Activated CD4-positive, alpha-beta T cell treated with anti-CD3 and anti-CD28 coated beads, Interleukin-2, Interleukin-4, amounts not matched to agents 100 ng/mL and 50 ng/mL, durations not matched to agents 16 hours and 8 hours (primary cell): ENCODE measurements around the gene PPP1R17.

Experiments
- DNase-seq: peaks from one replicate; pipeline ENCODE4 v3.0.0-alpha.2; 2020; ENCODE audit warnings: low spot score

Gene PPP1R17

DNA sequence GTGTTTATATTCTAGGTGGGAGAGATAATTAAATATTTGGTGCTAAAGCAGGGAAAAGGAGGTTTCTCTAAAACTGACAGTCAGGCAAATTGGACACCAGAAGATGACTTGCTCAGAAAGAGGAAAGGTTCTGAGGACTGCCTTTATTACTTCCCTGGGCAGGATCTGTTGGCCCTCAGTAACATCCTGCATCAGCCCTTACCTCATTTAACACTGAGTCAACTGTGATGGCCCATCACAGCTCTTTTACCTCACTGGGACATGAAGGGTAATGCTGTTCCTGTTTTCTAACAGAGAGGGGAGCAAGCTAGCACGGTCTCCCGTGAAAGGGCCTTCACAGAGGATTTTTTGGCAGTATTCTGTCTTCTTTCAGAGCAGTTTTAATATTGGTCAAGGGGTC, 12.0 kb downstream of the PPP1R17 start:
- DNase-seq = no peak

GRCh38 chr7:31702354-31702753, 15.3 kb downstream of the PPP1R17 start:
- no peak for DNase-seq

DNA sequence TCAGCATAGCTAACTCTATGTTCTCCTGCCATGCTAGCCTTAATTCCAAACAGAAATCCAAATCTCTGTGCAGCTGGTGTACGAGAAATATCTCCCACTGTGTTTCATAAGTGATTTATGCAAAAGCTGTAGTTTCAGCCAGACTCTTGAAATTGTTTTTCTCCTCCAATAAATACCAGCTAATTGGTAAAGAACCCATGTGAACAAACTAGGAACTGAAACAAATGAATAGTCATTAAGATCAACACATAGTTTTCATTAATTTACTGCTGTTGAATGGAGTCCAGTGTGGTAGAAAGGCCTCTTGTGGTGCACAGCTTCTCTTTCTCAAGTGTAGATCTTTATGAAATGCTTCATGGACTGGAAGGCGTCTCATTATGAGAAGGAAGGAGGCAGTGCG, 18.4 kb downstream of the PPP1R17 start:
- DNase-seq = no peak

- no peak for DNase-seq
Observed at GRCh38 chr7:31707089-31707488, 20.1 kb downstream of the PPP1R17 start.

DNA sequence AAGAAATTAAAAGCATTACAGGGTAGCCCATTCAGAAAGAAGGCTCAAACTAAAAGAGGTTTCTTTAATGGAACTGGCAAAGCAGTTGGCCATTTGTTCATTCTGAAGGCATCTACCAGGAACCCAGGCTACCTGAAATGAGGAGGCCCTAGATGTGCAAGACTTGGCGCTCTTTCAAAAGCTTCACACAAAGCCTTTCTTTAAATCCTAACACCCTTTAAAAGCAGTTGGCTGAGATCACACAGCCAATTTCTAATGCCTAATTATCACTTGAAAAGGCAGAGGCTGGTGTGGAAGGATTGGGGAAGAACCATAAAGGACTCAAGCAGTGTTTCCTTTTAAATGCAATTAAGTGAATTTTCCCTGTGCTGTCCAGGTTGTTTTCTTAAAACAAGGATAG, 23.2 kb downstream of the PPP1R17 start:
- no peak for DNase-seq

GRCh38 chr7:31716355-31716754, 29.3 kb downstream of the PPP1R17 start:
- DNase-seq = no peak

DNA sequence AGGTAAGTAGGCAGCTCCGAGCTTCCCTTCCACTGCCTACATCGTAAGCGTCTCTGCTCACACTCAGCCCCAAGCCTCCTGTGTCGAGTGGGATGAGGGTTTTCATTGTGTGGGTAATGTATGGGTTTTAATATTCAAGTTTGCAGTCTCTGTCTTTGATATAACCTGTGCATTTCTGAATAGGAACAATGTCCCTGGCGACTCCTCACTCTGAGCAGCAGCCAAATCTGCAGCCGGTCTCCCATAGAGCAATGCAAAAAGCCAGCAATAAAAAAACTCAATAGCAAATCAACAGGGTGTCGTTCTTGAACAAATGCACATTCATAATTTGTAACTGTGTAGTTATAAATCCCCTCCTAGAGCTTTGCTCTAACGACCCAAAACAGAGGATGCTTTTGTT, 33.4 kb downstream of the PPP1R17 start:
- no peak for DNase-seq

DNA sequence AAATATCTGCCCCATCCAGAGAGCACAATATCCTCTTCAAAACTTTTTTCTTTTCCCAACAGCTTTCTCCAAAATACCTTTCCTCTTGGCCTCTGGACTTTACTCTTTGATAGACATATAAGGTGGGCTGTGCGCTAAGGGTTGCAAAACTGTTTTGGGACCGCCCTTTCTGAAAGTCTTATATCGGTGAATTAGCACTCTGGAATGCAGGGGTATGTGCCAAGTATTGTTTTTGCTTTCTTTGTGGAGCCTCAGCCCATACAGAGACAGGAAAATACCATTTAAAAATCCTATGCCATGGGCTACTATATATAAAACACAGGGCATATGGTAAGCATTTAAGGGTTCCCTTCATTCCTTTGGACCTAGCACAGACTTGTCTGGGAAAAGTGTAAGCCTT, 37.7 kb downstream of the PPP1R17 start:
- DNase-seq = no peak

GRCh38 chr7:31729195-31729804, 42.3 kb downstream of the PPP1R17 start:
- no peak for DNase-seq

DNA sequence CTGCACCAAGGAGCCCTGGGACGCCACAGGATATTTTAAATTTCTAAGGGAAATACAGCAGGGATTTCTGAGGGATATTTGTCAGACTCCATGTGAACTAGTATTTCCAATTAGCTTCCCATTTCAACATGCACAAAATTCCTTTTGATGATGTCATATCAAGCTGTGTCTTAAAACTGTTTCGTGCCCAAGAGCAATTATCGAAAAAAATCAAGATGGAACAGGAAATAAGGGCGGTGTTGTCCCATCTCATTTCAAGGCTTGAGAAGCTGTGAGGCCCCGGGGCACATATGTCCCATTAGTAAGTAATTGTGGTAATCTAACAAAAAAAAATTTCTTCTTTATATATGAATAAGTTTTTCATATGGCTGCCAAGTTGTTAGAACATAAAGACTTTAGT, 47.4 kb downstream of the PPP1R17 start:
- no peak for DNase-seq

GRCh38 chr7:31735991-31736982, 49.3 kb downstream of the PPP1R17 start:
- DNase-seq = peak; percentile 32

- no peak for DNase-seq
Observed at GRCh38 chr7:31741852-31742251, 54.8 kb downstream of the PPP1R17 start.

GRCh38 chr7:31744294-31744874, 57.4 kb downstream of the PPP1R17 start:
- peak; percentile 46 for DNase-seq

GRCh38 chr7:31747553-31747952, 60.5 kb downstream of the PPP1R17 start:
- no peak for DNase-seq

GRCh38 chr7:31748084-31748483, 61.1 kb downstream of the PPP1R17 start:
- no peak for DNase-seq

DNA sequence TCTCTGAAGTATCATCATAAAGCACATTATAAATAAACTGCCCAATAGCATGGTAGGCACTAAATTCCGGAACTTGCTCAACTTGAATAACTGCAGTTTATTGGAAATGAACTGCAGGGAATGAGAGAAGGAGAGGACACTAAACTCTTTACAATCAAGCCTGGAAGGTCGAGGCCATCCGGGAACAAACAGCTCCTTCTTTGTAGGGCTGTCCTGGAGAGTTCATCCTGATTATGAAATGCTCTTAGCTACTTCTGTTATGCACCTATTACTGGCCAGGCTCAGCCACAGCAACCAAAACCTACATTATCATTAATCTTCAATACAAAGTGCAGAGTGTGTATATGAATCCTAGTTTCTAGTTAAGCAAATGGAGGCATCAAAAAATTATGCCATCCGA, 64.7 kb downstream of the PPP1R17 start:
- DNase-seq = no peak
